Measurements from ENCODE around the gene GATB.

DNA sequence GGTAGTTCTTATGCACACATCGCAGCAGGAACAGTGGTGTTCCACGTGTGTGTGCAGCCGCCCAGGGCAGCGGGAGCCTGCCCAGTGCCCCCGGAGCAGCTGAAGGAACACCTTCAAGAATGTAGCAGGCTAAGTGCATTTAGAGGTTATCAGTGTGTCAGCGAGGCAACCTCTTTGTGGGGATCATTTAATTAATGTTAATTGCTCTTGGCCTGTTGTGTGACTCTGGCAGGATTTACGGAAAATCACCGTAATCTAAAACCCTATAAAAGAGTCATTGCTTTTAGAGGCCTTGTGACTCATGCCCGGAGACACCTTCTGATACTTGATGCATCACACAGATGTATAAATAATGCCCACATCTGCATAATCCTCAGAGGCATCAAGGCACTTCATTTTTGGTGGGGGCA is 47.3 kb upstream of the GATB start:
- TF ChIP-seq, protein P1, sequence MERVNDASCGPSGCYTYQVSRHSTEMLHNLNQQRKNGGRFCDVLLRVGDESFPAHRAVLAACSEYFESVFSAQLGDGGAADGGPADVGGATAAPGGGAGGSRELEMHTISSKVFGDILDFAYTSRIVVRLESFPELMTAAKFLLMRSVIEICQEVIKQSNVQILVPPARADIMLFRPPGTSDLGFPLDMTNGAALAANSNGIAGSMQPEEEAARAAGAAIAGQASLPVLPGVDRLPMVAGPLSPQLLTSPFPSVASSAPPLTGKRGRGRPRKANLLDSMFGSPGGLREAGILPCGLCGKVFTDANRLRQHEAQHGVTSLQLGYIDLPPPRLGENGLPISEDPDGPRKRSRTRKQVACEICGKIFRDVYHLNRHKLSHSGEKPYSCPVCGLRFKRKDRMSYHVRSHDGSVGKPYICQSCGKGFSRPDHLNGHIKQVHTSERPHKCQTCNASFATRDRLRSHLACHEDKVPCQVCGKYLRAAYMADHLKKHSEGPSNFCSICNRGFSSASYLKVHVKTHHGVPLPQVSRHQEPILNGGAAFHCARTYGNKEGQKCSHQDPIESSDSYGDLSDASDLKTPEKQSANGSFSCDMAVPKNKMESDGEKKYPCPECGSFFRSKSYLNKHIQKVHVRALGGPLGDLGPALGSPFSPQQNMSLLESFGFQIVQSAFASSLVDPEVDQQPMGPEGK (CRISPR knock-in tag; IDR thresholded peaks at IDR 0.05; ENCODE audit: borderline replicate concordance), result no peak
- TF ChIP-seq, protein P2, sequence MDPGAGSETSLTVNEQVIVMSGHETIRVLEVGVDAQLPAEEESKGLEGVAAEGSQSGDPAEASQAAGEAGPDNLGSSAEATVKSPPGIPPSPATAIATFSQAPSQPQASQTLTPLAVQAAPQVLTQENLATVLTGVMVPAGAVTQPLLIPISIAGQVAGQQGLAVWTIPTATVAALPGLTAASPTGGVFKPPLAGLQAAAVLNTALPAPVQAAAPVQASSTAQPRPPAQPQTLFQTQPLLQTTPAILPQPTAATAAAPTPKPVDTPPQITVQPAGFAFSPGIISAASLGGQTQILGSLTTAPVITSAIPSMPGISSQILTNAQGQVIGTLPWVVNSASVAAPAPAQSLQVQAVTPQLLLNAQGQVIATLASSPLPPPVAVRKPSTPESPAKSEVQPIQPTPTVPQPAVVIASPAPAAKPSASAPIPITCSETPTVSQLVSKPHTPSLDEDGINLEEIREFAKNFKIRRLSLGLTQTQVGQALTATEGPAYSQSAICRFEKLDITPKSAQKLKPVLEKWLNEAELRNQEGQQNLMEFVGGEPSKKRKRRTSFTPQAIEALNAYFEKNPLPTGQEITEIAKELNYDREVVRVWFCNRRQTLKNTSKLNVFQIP (CRISPR knock-in tag; IDR thresholded peaks at IDR 0.05; ENCODE audit: borderline replicate concordance, low read depth), result no peak
- TF ChIP-seq ZFP30 (CRISPR knock-in tag; IDR thresholded peaks at IDR 0.05), result no peak
- TF ChIP-seq, protein P3, sequence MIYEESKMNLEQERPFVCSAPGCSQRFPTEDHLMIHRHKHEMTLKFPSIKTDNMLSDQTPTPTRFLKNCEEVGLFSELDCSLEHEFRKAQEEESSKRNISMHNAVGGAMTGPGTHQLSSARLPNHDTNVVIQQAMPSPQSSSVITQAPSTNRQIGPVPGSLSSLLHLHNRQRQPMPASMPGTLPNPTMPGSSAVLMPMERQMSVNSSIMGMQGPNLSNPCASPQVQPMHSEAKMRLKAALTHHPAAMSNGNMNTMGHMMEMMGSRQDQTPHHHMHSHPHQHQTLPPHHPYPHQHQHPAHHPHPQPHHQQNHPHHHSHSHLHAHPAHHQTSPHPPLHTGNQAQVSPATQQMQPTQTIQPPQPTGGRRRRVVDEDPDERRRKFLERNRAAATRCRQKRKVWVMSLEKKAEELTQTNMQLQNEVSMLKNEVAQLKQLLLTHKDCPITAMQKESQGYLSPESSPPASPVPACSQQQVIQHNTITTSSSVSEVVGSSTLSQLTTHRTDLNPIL (CRISPR knock-in tag; IDR thresholded peaks at IDR 0.05; ENCODE audit: low read depth), result no peak
- no peak for TF ChIP-seq RARB (CRISPR knock-in tag; IDR thresholded peaks at IDR 0.05)
- TF ChIP-seq, protein P4, sequence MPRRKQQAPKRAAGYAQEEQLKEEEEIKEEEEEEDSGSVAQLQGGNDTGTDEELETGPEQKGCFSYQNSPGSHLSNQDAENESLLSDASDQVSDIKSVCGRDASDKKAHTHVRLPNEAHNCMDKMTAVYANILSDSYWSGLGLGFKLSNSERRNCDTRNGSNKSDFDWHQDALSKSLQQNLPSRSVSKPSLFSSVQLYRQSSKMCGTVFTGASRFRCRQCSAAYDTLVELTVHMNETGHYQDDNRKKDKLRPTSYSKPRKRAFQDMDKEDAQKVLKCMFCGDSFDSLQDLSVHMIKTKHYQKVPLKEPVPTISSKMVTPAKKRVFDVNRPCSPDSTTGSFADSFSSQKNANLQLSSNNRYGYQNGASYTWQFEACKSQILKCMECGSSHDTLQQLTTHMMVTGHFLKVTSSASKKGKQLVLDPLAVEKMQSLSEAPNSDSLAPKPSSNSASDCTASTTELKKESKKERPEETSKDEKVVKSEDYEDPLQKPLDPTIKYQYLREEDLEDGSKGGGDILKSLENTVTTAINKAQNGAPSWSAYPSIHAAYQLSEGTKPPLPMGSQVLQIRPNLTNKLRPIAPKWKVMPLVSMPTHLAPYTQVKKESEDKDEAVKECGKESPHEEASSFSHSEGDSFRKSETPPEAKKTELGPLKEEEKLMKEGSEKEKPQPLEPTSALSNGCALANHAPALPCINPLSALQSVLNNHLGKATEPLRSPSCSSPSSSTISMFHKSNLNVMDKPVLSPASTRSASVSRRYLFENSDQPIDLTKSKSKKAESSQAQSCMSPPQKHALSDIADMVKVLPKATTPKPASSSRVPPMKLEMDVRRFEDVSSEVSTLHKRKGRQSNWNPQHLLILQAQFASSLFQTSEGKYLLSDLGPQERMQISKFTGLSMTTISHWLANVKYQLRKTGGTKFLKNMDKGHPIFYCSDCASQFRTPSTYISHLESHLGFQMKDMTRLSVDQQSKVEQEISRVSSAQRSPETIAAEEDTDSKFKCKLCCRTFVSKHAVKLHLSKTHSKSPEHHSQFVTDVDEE (CRISPR knock-in tag; IDR thresholded peaks at IDR 0.05), result no peak
- TF ChIP-seq, protein P5, sequence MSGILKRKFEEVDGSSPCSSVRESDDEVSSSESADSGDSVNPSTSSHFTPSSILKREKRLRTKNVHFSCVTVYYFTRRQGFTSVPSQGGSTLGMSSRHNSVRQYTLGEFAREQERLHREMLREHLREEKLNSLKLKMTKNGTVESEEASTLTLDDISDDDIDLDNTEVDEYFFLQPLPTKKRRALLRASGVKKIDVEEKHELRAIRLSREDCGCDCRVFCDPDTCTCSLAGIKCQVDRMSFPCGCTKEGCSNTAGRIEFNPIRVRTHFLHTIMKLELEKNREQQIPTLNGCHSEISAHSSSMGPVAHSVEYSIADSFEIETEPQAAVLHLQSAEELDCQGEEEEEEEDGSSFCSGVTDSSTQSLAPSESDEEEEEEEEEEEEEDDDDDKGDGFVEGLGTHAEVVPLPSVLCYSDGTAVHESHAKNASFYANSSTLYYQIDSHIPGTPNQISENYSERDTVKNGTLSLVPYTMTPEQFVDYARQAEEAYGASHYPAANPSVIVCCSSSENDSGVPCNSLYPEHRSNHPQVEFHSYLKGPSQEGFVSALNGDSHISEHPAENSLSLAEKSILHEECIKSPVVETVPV (CRISPR knock-in tag; IDR thresholded peaks at IDR 0.05), result no peak
- no peak for TF ChIP-seq ZFP3 (CRISPR knock-in tag; IDR thresholded peaks at IDR 0.05)
- TF ChIP-seq ISL1 (CRISPR knock-in tag; IDR thresholded peaks at IDR 0.05), result no peak
- TF ChIP-seq ZNF565 (CRISPR knock-in tag; conservative IDR thresholded peaks at IDR 0.05; ENCODE audit: low read depth), result no peak
- TF ChIP-seq BACH2 (CRISPR knock-in tag; IDR thresholded peaks at IDR 0.05; ENCODE audit: borderline replicate concordance), result no peak
- TF ChIP-seq PPARA (CRISPR knock-in tag; IDR thresholded peaks at IDR 0.05; ENCODE audit: borderline replicate concordance), result no peak
